Ovary (tissue), 3 donors: ENCODE data around the gene OR51A4.

Experiments
- CTCF ChIP-seq, 3 donors: fragments of 450-650 bp in 2 of 3; fragments of 200-600 bp in 1 of 3; IDR thresholded peaks; one replicate each; pipeline versions ENCODE4 v1.5.1 to v1.8.0; 2016 to 2022; ENCODE audit warnings: antibody characterized with exemption in 3 of 3, mild to moderate bottlenecking in 1 of 3
- POLR2A ChIP-seq: fragments of 450-650 bp; IDR thresholded peaks from one replicate; pipeline ENCODE4 v1.6.1; 2017; ENCODE audit warnings: antibody characterized with exemption, mild to moderate bottlenecking, moderate library complexity
- donor health status: DM: no; HTN: no; CAD: no.

- TF ChIP-seq CTCF (IDR thresholded peaks at IDR 0.05) (no peak), POLR2A (no peak)
Observed at GRCh38 chr11:4922304-4922703, 25.1 kb downstream of the OR51A4 start.
